Measurements from ENCODE around the gene GATA5. TPM values are rescaled to one million over a fixed set of nuclear protein-coding genes. Genes with fewer than 3 reads are reported as not detected.

Gene GATA5
- total RNA-seq, 1 experiment from 2014 or later: 1.4 TPM

GRCh38 chr20:62503401-62504178, 27.8 kb upstream of the GATA5 start:
- Mint-ChIP-seq H3K27ac (no peak overlapping the region), H3K9me3 (peaks cover 7% of the 10 kb centered on the region)
- no peak for DNase-seq (ENCODE audit: low spot score)

GRCh38 chr20:62502496-62503095, 26.8 kb upstream of the GATA5 start:
- POLR2A ChIA-PET: no interaction called here
- H3K27me3 Mint-ChIP-seq (ENCODE audit: low read depth): peaks cover 5% of the 10 kb centered on the region; the same call in 1 of the 2 replicates
- H3K36me3 Mint-ChIP-seq: no peaks in the 10 kb centered on the region
- no peak overlapping the region for H3K4me3 Mint-ChIP-seq
- CTCF ChIA-PET: interaction anchor here (0.7 to 2.7 kb wide), 7 partner anchors 25 to 288 kb away, joined by 3 to 11 read pairs (median 4); no protein-coding TSS in a partner anchor
- no peak overlapping the region for H3K27ac Mint-ChIP-seq
- DNase-seq (ENCODE audit: low spot score) (no peak), ATAC-seq (no peak)
- H3K4me1 Mint-ChIP-seq: no peaks in the 10 kb centered on the region
- peaks cover 7% of the 10 kb centered on the region for H3K9me3 Mint-ChIP-seq
- TF ChIP-seq PRDM15 (CRISPR knock-in tag; IDR thresholded peaks at IDR 0.05) (no peak), ZNF425 (CRISPR knock-in tag; conservative IDR thresholded peaks at IDR 0.05) (no peak), CREB1 (CRISPR knock-in tag; IDR thresholded peaks at IDR 0.05) (no peak), MAX (CRISPR knock-in tag; IDR thresholded peaks at IDR 0.05) (no peak), JAZF1 (CRISPR knock-in tag; IDR thresholded peaks at IDR 0.05) (no peak), GTF2I (CRISPR knock-in tag; conservative IDR thresholded peaks at IDR 0.05) (no peak)
- TF ChIP-seq, protein P1, sequence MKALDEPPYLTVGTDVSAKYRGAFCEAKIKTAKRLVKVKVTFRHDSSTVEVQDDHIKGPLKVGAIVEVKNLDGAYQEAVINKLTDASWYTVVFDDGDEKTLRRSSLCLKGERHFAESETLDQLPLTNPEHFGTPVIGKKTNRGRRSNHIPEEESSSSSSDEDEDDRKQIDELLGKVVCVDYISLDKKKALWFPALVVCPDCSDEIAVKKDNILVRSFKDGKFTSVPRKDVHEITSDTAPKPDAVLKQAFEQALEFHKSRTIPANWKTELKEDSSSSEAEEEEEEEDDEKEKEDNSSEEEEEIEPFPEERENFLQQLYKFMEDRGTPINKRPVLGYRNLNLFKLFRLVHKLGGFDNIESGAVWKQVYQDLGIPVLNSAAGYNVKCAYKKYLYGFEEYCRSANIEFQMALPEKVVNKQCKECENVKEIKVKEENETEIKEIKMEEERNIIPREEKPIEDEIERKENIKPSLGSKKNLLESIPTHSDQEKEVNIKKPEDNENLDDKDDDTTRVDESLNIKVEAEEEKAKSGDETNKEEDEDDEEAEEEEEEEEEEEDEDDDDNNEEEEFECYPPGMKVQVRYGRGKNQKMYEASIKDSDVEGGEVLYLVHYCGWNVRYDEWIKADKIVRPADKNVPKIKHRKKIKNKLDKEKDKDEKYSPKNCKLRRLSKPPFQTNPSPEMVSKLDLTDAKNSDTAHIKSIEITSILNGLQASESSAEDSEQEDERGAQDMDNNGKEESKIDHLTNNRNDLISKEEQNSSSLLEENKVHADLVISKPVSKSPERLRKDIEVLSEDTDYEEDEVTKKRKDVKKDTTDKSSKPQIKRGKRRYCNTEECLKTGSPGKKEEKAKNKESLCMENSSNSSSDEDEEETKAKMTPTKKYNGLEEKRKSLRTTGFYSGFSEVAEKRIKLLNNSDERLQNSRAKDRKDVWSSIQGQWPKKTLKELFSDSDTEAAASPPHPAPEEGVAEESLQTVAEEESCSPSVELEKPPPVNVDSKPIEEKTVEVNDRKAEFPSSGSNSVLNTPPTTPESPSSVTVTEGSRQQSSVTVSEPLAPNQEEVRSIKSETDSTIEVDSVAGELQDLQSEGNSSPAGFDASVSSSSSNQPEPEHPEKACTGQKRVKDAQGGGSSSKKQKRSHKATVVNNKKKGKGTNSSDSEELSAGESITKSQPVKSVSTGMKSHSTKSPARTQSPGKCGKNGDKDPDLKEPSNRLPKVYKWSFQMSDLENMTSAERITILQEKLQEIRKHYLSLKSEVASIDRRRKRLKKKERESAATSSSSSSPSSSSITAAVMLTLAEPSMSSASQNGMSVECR (CRISPR knock-in tag; IDR thresholded peaks at IDR 0.05; ENCODE audit: borderline replicate concordance): no peak

More at GRCh38 chr20:62503401-62504178, 27.8 kb upstream of the GATA5 start:
- H3K4me1 Mint-ChIP-seq: no peaks in the 10 kb centered on the region
- peaks cover 5% of the 10 kb centered on the region; the same call in 1 of the 2 replicates for H3K27me3 Mint-ChIP-seq (ENCODE audit: low read depth)
- POLR2A ChIA-PET: no interaction called here
- CTCF ChIA-PET: interaction anchor here (1.1 to 2.7 kb wide), 4 partner anchors 39 to 287 kb away, joined by 3 to 11 read pairs (median 4); no protein-coding TSS in a partner anchor
- H3K36me3 Mint-ChIP-seq: no peaks in the 10 kb centered on the region
- no peak overlapping the region for H3K4me3 Mint-ChIP-seq
- TF ChIP-seq CREB1 (CRISPR knock-in tag; IDR thresholded peaks at IDR 0.05): no peak
- no peak for TF ChIP-seq FOXK1 (CRISPR knock-in tag; IDR thresholded peaks at IDR 0.05)
- TF ChIP-seq TCF7 (CRISPR knock-in tag; IDR thresholded peaks at IDR 0.05; ENCODE audit: low read depth): no peak
- no peak for TF ChIP-seq NR3C1 (CRISPR knock-in tag; conservative IDR thresholded peaks at IDR 0.05; ENCODE audit: low read depth)
- TF ChIP-seq NFE2L1 (CRISPR knock-in tag; IDR thresholded peaks at IDR 0.05): no peak
- no peak for TF ChIP-seq ZNF317 (CRISPR knock-in tag; IDR thresholded peaks at IDR 0.05; ENCODE audit: borderline replicate concordance, low read depth)
- no peak for TF ChIP-seq ZNF671 (CRISPR knock-in tag; IDR thresholded peaks at IDR 0.05)
- no peak for TF ChIP-seq TEAD4 (CRISPR knock-in tag; IDR thresholded peaks at IDR 0.05)
- TF ChIP-seq CTCF (IDR thresholded peaks at IDR 0.05): no peak
- no peak for TF ChIP-seq E2F1 (CRISPR knock-in tag; IDR thresholded peaks at IDR 0.05)
- TF ChIP-seq, protein P2, sequence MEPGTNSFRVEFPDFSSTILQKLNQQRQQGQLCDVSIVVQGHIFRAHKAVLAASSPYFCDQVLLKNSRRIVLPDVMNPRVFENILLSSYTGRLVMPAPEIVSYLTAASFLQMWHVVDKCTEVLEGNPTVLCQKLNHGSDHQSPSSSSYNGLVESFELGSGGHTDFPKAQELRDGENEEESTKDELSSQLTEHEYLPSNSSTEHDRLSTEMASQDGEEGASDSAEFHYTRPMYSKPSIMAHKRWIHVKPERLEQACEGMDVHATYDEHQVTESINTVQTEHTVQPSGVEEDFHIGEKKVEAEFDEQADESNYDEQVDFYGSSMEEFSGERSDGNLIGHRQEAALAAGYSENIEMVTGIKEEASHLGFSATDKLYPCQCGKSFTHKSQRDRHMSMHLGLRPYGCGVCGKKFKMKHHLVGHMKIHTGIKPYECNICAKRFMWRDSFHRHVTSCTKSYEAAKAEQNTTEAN (CRISPR knock-in tag; IDR thresholded peaks at IDR 0.05): no peak
- no peak for ATAC-seq

Data from WTC11 (cell line).